Muscle layer of duodenum (tissue), 2 donors: ENCODE results near the gene SLC1A6.
"Not testable (repeated sequence)": the region's sequence is repeated elsewhere in the genome, so short reads cannot be mapped to it uniquely, and the experiment has no call there.

ENCODE experiments used
- H3K27ac ChIP-seq: one replicate; pipeline ENCODE4 v1.7.0; 2013; ENCODE audit warnings: mild to moderate bottlenecking, low read length
- H3K27me3 ChIP-seq: one replicate; pipeline ENCODE4 v1.7.0; 2013; ENCODE audit warnings: low read depth, mild to moderate bottlenecking, control low read depth, low read length
- H3K36me3 ChIP-seq, 2 donors: one replicate each; pipeline ENCODE4 v1.7.0; 2013; ENCODE audit warnings: low read length in 2 of 2, control low read depth in 1 of 2, mild to moderate bottlenecking in 1 of 2; ENCODE audit not compliant: insufficient read depth in 2 of 2, control insufficient read depth in 1 of 2
- H3K4me1 ChIP-seq, 2 donors: one replicate each; pipeline ENCODE4 v1.7.0; 2013; ENCODE audit warnings: low read length in 2 of 2, mild to moderate bottlenecking in 2 of 2, control low read depth in 1 of 2, moderate library complexity in 1 of 2; ENCODE audit not compliant: insufficient read depth in 2 of 2, control insufficient read depth in 1 of 2
- H3K4me3 ChIP-seq, 2 donors: one replicate each; pipeline ENCODE4 v1.7.0; 2013; ENCODE audit warnings: low read length in 2 of 2, low read depth in 1 of 2, mild to moderate bottlenecking in 1 of 2
- H3K9me3 ChIP-seq, 2 donors: one replicate each; pipeline ENCODE4 v1.7.0; 2013; ENCODE audit warnings: low read length in 2 of 2, control low read depth in 1 of 2, mild to moderate bottlenecking in 1 of 2; ENCODE audit not compliant: control insufficient read depth in 1 of 2
- donor health status: healthy.

SLC1A6 gene

DNA sequence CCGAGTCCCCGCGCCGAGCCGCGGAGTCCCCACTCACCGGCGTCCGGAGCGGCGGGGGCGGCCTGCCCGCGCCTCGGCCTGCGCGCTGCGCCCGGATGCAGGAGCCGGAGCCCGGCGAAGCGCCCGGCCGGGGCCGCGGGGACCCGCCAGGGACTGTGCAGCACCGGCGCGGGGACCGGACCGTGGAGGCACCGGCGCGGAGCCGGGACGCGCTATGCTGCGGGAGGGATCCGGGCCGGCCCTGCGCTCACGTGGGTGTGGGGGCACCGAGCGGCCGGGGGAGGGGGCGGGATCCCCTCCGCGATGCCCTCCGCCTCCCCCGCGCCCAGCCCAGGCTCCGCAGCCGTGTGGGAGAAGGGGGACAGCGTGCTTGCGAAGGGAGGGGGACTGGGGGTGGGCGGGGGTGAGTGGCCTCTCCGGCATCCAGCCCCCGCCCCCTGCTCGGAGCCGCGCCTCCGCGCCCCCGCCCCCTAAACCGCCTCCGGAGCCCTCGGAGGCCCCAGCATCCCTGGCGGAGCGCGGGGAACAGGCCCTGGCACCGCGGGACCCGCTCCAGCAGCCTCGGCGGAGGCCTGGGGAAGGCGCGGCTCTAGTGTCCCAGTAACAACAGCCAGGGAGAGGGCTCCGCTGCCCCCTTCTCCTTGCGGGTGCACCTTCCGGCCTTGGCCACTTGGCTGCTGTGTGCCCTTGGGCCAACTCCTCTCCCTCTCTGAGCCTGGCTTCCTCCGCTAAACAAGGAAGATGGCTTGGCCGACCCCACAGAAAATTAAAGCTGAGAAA is at the start of gene SLC1A6:
SLC1A6 (minus strand) TSS at position 389 of the 780 bp plus-strand sequence. CDS start 6,954 bp downstream, outside the sequence.
- peak within 1 kb of the TSS in 1 of 2 donors; percentile 28 for H3K4me3 ChIP-seq
- peaks cover 0 to 7% of the 10 kb centered on the region in 2 donors for H3K4me1 ChIP-seq
- peaks cover 22% of the 10 kb centered on the region for H3K27me3 ChIP-seq
- no peak within 1 kb of the TSS for H3K27ac ChIP-seq
- no peaks in the 10 kb centered on the region for H3K9me3 ChIP-seq
- H3K36me3 ChIP-seq, result no peaks in the 10 kb centered on the region

DNA sequence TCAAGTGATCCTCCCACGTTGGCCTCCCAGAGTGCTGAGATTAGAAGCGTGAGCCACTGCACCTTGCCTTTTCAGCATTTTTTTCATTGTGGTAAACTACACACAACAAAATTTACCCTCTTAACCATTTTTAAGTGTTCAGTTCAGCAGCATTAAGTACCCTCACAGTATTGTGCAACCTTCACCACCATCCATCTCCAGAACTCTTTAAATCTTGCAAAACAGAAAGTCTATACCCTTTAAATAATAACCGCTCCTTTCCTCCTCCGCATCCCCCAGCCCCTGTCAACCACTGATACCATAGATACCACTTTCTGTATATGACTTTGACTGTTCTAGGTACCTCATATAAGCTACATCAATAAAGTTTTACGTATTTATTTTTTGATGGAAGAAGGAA is 48.8 kb upstream of the SLC1A6 start:
- Histone ChIP-seq H3K4me1 (no peaks in the 10 kb centered on the region), H3K4me3 (no peak overlapping the region), H3K27me3 (no peaks in the 10 kb centered on the region), H3K9me3 (no peaks in the 10 kb centered on the region), H3K27ac (no peak overlapping the region), H3K36me3 (no peaks in the 10 kb centered on the region)

- Histone ChIP-seq H3K4me3 (no peak overlapping the region), H3K9me3 (no peaks in the 10 kb centered on the region), H3K36me3 (no peaks in the 10 kb centered on the region), H3K4me1 (no peaks in the 10 kb centered on the region), H3K27me3 (no peaks in the 10 kb centered on the region), H3K27ac (no peak overlapping the region)
These were observed 45.6 kb upstream of the SLC1A6 start for GRCh38 chr19:15025217-15025616.

DNA sequence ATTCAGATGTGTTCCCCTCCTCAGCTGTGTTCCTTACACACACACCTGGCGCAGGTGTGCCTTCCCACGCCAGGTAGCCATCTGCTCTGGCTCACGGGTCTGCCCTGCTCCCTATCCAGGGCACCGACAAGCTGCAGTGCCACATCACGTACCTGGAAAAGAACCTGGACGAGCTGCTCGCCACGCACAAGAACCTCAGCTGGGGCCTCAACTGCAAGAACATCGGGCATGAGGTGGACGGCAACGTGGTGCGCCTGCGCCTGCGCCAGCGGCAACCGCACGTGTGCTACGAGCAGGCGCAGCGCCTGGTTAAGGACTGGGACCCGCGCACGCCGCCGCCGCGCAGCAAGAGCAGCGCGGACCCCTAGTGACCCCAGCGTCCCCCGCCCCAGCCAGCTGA is 43.1 kb upstream of the SLC1A6 start:
- Histone ChIP-seq H3K4me3 (no peak overlapping the region), H3K4me1 (no peaks in the 10 kb centered on the region), H3K27me3 (no peaks in the 10 kb centered on the region), H3K36me3 (no peaks in the 10 kb centered on the region), H3K9me3 (no peaks in the 10 kb centered on the region), H3K27ac (no peak overlapping the region)

- Histone ChIP-seq H3K4me3 (no peak overlapping the region), H3K27ac (no peak overlapping the region), H3K9me3 (no peaks in the 10 kb centered on the region), H3K36me3 (no peaks in the 10 kb centered on the region), H3K4me1 (no peaks in the 10 kb centered on the region), H3K27me3 (no peaks in the 10 kb centered on the region)
These were observed 41.8 kb upstream of the SLC1A6 start for GRCh38 chr19:15021286-15022007.

DNA sequence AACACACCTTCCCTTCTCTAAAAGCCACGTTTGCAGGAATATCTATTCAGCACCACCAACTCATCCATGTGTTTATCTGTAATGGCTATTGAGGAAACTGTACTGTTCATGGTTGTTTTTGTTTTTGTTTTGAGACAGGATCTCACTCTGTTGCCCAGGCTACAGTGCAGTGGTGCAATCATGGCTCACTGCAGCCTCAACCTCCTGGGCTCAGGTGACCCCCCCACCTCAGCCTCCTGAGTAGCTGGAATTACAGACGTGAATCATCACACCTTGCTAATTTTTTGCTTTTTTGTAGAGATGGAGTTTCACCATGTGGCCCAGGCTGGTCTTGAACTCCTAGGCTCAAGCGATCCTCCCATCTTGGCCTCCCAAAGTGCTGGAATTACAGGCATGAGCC is 39.2 kb upstream of the SLC1A6 start:
- not testable (repeated sequence) for H3K4me1 ChIP-seq, H3K27ac ChIP-seq, H3K9me3 ChIP-seq, H3K4me3 ChIP-seq, H3K36me3 ChIP-seq, H3K27me3 ChIP-seq

DNA sequence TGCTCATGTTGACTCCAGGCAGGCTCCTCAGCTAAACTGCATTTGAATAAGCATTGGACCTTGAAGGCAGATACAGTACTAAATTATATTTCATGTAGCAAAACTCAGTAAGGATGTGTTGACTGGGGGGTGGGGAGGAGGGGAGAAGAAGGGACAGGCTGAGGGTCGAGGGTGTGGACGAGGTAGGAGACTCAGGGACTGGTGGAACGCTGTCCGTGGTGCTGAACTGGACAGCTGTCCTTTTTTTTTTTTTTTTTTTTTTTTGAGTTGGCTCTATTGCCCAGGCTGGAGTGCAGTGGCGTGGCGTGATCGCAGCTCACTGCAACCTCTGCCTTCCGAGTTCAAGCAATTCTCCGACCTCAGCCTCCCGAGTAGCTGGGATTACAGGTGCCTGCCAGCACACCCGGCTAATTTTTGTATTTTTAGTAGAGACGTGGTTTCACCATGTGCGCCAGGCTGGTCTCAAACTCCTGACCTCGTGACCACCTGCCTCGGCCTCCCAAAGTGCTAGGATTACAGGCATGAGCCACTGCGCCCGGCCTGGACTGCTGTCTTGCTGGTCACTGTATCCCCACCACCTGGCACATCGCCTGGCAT is 36.4 kb upstream of the SLC1A6 start:
- H3K4me3 ChIP-seq, result no peak overlapping the region
- H3K27me3 ChIP-seq, result no peaks in the 10 kb centered on the region

DNA sequence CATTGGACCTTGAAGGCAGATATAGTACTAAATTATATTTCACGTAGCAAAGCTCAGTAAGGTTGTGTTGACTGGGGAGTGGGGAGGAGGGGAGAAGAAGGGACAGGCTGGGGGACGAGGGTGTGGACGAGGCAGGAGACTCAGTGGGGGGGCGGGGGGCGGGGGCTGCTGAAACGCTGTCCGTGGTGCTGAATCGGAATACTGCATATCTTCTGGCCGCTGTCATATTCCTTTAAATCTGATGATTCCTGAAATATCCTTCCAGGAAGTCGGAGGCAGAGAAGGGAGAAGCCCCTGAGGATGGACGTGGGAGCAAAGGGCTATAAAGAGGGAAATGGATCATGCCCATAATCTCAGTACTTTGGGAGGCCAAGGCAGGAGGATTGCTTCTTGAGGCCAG is 34.9 kb upstream of the SLC1A6 start:
- no peaks in the 10 kb centered on the region for H3K9me3 ChIP-seq
- no peaks in the 10 kb centered on the region for H3K4me1 ChIP-seq
- H3K4me3 ChIP-seq, result no peak overlapping the region
- H3K27ac ChIP-seq, result no peak overlapping the region
- H3K27me3 ChIP-seq, result no peaks in the 10 kb centered on the region
- H3K36me3 ChIP-seq, result no peaks in the 10 kb centered on the region

More for the DNA sequence above, 36.4 kb upstream of the SLC1A6 start:
- H3K4me1 ChIP-seq, result no peaks in the 10 kb centered on the region
- no peaks in the 10 kb centered on the region for H3K9me3 ChIP-seq
- no peaks in the 10 kb centered on the region for H3K36me3 ChIP-seq
- H3K27ac ChIP-seq, result no peak overlapping the region

GRCh38 chr19:15010501-15011300 is 31.0 kb upstream of the SLC1A6 start:
- no peaks in the 10 kb centered on the region for H3K9me3 ChIP-seq
- no peak overlapping the region for H3K4me3 ChIP-seq
- no peaks in the 10 kb centered on the region for H3K4me1 ChIP-seq
- no peak overlapping the region for H3K27ac ChIP-seq
- H3K36me3 ChIP-seq, result no peaks in the 10 kb centered on the region
- no peaks in the 10 kb centered on the region for H3K27me3 ChIP-seq

GRCh38 chr19:15008308-15008707 is 28.6 kb upstream of the SLC1A6 start:
- no peaks in the 10 kb centered on the region for H3K9me3 ChIP-seq
- no peaks in the 10 kb centered on the region for H3K4me1 ChIP-seq
- no peaks in the 10 kb centered on the region for H3K27me3 ChIP-seq
- H3K27ac ChIP-seq, result no peak overlapping the region
- H3K4me3 ChIP-seq, result no peak overlapping the region
- no peaks in the 10 kb centered on the region for H3K36me3 ChIP-seq

- H3K36me3 ChIP-seq, result no peaks in the 10 kb centered on the region
- H3K4me1 ChIP-seq, result no peaks in the 10 kb centered on the region
- no peaks in the 10 kb centered on the region for H3K9me3 ChIP-seq
- H3K27ac ChIP-seq, result no peak overlapping the region
- no peak overlapping the region for H3K4me3 ChIP-seq
- H3K27me3 ChIP-seq, result no peaks in the 10 kb centered on the region
These were observed 18.3 kb upstream of the SLC1A6 start for GRCh38 chr19:14997981-14998380.
